H9 (cell line): ENCODE data around the gene SCNN1G. TPM values are rescaled to one million over a fixed set of nuclear protein-coding genes. Genes with fewer than 3 reads are reported as not detected.

ENCODE experiments used
- DNase-seq: peaks from one replicate; pipeline ENCODE4 v3.0.0-alpha.2; 2017
- H2AFZ ChIP-seq: one replicate; pipeline ENCODE4 v1.6.1; 2013; ENCODE audit warnings: mild to moderate bottlenecking, low read length, control low read depth, moderate library complexity
- H2AK5ac ChIP-seq: 2 replicates; pipeline ENCODE4 v1.6.1; 2013; ENCODE audit warnings: low read length, control low read depth, mixed read lengths; ENCODE audit not compliant: insufficient read length
- H2BK120ac ChIP-seq: one replicate; pipeline ENCODE4 v1.6.1; 2013; ENCODE audit warnings: low read depth, mild to moderate bottlenecking, low read length, control low read depth, inconsistent platforms; ENCODE audit not compliant: poor library complexity, severe bottlenecking
- H2BK12ac ChIP-seq: 2 replicates; pipeline ENCODE4 v1.6.1; 2013; ENCODE audit warnings: low read length, control low read depth, mixed read lengths, low read depth; ENCODE audit not compliant: insufficient read length
- H2BK15ac ChIP-seq: 2 replicates; pipeline ENCODE4 v1.6.1; 2013; ENCODE audit warnings: low read depth, low read length, control low read depth
- H2BK20ac ChIP-seq: one replicate; pipeline ENCODE4 v1.6.1; 2013; ENCODE audit warnings: low read depth, mild to moderate bottlenecking, low read length, control low read depth, inconsistent platforms; ENCODE audit not compliant: poor library complexity, severe bottlenecking
- H2BK5ac ChIP-seq: 2 replicates; pipeline ENCODE4 v1.6.1; 2013; ENCODE audit warnings: low read length, control low read depth, mixed read lengths; ENCODE audit not compliant: insufficient read length
- H3K14ac ChIP-seq: 2 replicates; pipeline ENCODE4 v1.6.1; 2013; ENCODE audit warnings: low read length, control low read depth; ENCODE audit not compliant: insufficient read depth
- H3K18ac ChIP-seq: 2 replicates; pipeline ENCODE4 v1.6.1; 2013; ENCODE audit warnings: low read depth, mild to moderate bottlenecking, mixed read lengths, low read length, control low read depth; ENCODE audit not compliant: insufficient read length
- H3K23ac ChIP-seq: 2 replicates; pipeline ENCODE4 v1.6.1; 2013; ENCODE audit warnings: low read length, control low read depth, mixed read lengths, low read depth; ENCODE audit not compliant: insufficient read length
- H3K23me2 ChIP-seq: 2 replicates; pipeline ENCODE4 v1.6.1; 2013; ENCODE audit warnings: low read depth, mild to moderate bottlenecking, mixed read lengths, low read length, control low read depth; ENCODE audit not compliant: insufficient read length, poor library complexity, severe bottlenecking
- H3K27ac ChIP-seq: 2 replicates; pipeline ENCODE4 v1.5.1; 2013; ENCODE audit warnings: low read length, control low read depth, mixed read lengths, low read depth; ENCODE audit not compliant: insufficient read length
- H3K27me3 ChIP-seq: 2 replicates; pipeline ENCODE4 v1.6.1; 2013; ENCODE audit warnings: low read length, control low read depth, inconsistent platforms; ENCODE audit not compliant: insufficient read depth
- H3K4ac ChIP-seq: 2 replicates; pipeline ENCODE4 v1.6.1; 2013; ENCODE audit warnings: low read depth, mild to moderate bottlenecking, control low read depth, inconsistent platforms, low read length, moderate library complexity
- H3K4me1 ChIP-seq: 2 replicates; pipeline ENCODE4 v1.6.1; 2013; ENCODE audit warnings: low read length, control low read depth, inconsistent platforms; ENCODE audit not compliant: insufficient read depth
- H3K4me2 ChIP-seq: 2 replicates; pipeline ENCODE4 v1.6.1; 2013; ENCODE audit warnings: low read length, control low read depth, mixed read lengths; ENCODE audit not compliant: insufficient read length, insufficient read depth
- H3K56ac ChIP-seq: 2 replicates; pipeline ENCODE4 v1.6.1; 2013; ENCODE audit warnings: low read depth, mild to moderate bottlenecking, mixed read lengths, low read length, control low read depth; ENCODE audit not compliant: insufficient read length
- H3K79me1 ChIP-seq: 2 replicates; pipeline ENCODE4 v1.6.1; 2013; ENCODE audit warnings: low read depth, mild to moderate bottlenecking, moderate library complexity, low read length, control low read depth, inconsistent platforms; ENCODE audit not compliant: insufficient read depth, poor library complexity, severe bottlenecking
- H3K79me2 ChIP-seq: 2 replicates; pipeline ENCODE4 v1.6.1; 2013; ENCODE audit warnings: low read length, control low read depth, inconsistent platforms; ENCODE audit not compliant: insufficient read depth
- H3K9ac ChIP-seq: 2 replicates; pipeline ENCODE4 v1.6.1; 2013; ENCODE audit warnings: low read length, control low read depth, mixed read lengths; ENCODE audit not compliant: insufficient read length; ENCODE audit errors: extremely low read depth
- H3K9me3 ChIP-seq: one replicate; pipeline ENCODE4 v1.6.1; 2013; ENCODE audit warnings: low read depth, low read length, inconsistent platforms; ENCODE audit not compliant: control insufficient read depth
- H3T11ph ChIP-seq: one replicate; pipeline ENCODE4 v1.6.1; 2013; ENCODE audit warnings: mild to moderate bottlenecking, low read length, control low read depth, inconsistent platforms
- H4K20me1 ChIP-seq: one replicate; pipeline ENCODE4 v1.6.1; 2013; ENCODE audit not compliant: control insufficient read depth, insufficient read length, insufficient read depth
- H4K5ac ChIP-seq: 2 replicates; pipeline ENCODE4 v1.6.1; 2013; ENCODE audit warnings: low read depth, mild to moderate bottlenecking, mixed read lengths, low read length, control low read depth; ENCODE audit not compliant: insufficient read length
- H4K8ac ChIP-seq: replicated peaks from 2 replicates; pipeline ENCODE4 v1.6.1; 2013; ENCODE audit warnings: low read length, control low read depth, mixed read lengths, low read depth; ENCODE audit not compliant: insufficient read length
- H4K91ac ChIP-seq: 2 replicates; pipeline ENCODE4 v1.6.1; 2013; ENCODE audit warnings: low read depth, mild to moderate bottlenecking, moderate library complexity, mixed read lengths, low read length, control low read depth; ENCODE audit not compliant: insufficient read length
- H3K27ac Mint-ChIP-seq, 3 experiments: 2 replicates in 2 of 3; 3 replicates in 1 of 3; pipeline ENCODE4 v1.8.0; 2020 to 2021; ENCODE audit warnings: mixed read lengths in 3 of 3, mild to moderate bottlenecking in 1 of 3, moderate library complexity in 1 of 3
- H3K27me3 Mint-ChIP-seq: 2 replicates; pipeline ENCODE4 v1.8.0; 2021; ENCODE audit warnings: low read depth, mild to moderate bottlenecking, moderate library complexity, mixed read lengths
- H3K36me3 Mint-ChIP-seq, 3 experiments: 2 replicates in 2 of 3; 3 replicates in 1 of 3; pipeline ENCODE4 v1.8.0; 2020 to 2021; ENCODE audit warnings: low read depth in 3 of 3, mixed read lengths in 3 of 3; ENCODE audit not compliant: insufficient read depth in 1 of 3
- H3K4me1 Mint-ChIP-seq, 2 experiments: 2 replicates each; pipeline ENCODE4 v1.8.0; 2020; ENCODE audit warnings: mixed read lengths in 2 of 2
- H3K4me3 Mint-ChIP-seq, 2 experiments: 2 replicates in 1 of 2; 3 replicates in 1 of 2; pipeline ENCODE4 v1.8.0; 2020 to 2021; ENCODE audit warnings: mild to moderate bottlenecking in 2 of 2, mixed read lengths in 2 of 2, moderate library complexity in 1 of 2
- H3K9me3 Mint-ChIP-seq, 2 experiments: 2 replicates in 1 of 2; 3 replicates in 1 of 2; pipeline ENCODE4 v1.8.0; 2020; ENCODE audit warnings: mild to moderate bottlenecking in 2 of 2, mixed read lengths in 2 of 2, moderate library complexity in 1 of 2
- CTCF ChIP-seq: fragments of 200-600 bp; sonication (generic); conservative IDR thresholded peaks from 3 replicates; pipeline ENCODE4 v1.8.0; 2021; ENCODE audit warnings: antibody characterized with exemption, mild to moderate bottlenecking
- WGBS: extraction: QIAGEN DNeasy Blood & Tissue Kit; methylation state at CpG from one replicate; pipeline ENCODE4 v1.1.7; 2013; ENCODE audit warnings: missing lambda C conversion rate, low lambda C conversion rate, mixed read lengths; ENCODE audit not compliant: insufficient read length; ENCODE audit errors: extremely low coverage; 5-methylcytosine and 5-hydroxymethylcytosine counted together
- total RNA-seq: library from RNA; stranded (reverse); gene quantifications from 2 replicates; pipeline ENCODE4 v1.2.1, GENCODE V29; 2021

The SCNN1G gene
- total RNA-seq, 1 experiment from 2014 or later: 0.74 TPM

- H3K23me2 ChIP-seq: no peaks in the 10 kb centered on the region
- no peak overlapping the region; a peak in 1 of 7 replicates for H3K27ac Mint-ChIP-seq
- H3K9me3 ChIP-seq: no peaks in the 10 kb centered on the region
- H2AK5ac ChIP-seq: no peak overlapping the region
- H4K8ac ChIP-seq: no peak overlapping the region
- no peaks in the 10 kb centered on the region for H3K79me2 ChIP-seq
- H3K56ac ChIP-seq: no peak overlapping the region
- H3K4ac ChIP-seq: no peak overlapping the region
- TF ChIP-seq CTCF: no peak
- no peaks in the 10 kb centered on the region for H3K79me1 ChIP-seq
- no peak overlapping the region for H4K5ac ChIP-seq
- no CpG with 5 or more reads among the region's 1 CpG for WGBS
- H2BK20ac ChIP-seq: no peak overlapping the region
- H3K18ac ChIP-seq: no peak overlapping the region
- no peak overlapping the region for H2BK12ac ChIP-seq
- H2BK5ac ChIP-seq: no peak overlapping the region
- no peak overlapping the region for H3K23ac ChIP-seq
- peaks cover 3 to 12% (median 6%) of the 10 kb centered on the region in 3 experiments for H3K36me3 Mint-ChIP-seq
- no peak overlapping the region for H3K4me3 Mint-ChIP-seq
- no peak overlapping the region for H3K9ac ChIP-seq
- H3K4me1 Mint-ChIP-seq: peaks cover 9 to 13% of the 10 kb centered on the region in 2 experiments
- H4K20me1 ChIP-seq: no peaks in the 10 kb centered on the region
- H3T11ph ChIP-seq: no peak overlapping the region
- H3K27ac ChIP-seq: no peak overlapping the region
- H2BK15ac ChIP-seq: no peak overlapping the region
- no peak for DNase-seq
- H3K4me2 ChIP-seq: no peak overlapping the region
- peaks cover 5% of the 10 kb centered on the region; the same call in 1 of the 2 replicates for H3K27me3 Mint-ChIP-seq
- H3K14ac ChIP-seq: no peak overlapping the region
- no peaks in the 10 kb centered on the region for H3K27me3 ChIP-seq
- peak overlapping the region; percentile 52 for H2AFZ ChIP-seq
- no peak overlapping the region for H2BK120ac ChIP-seq
- peaks cover 13 to 14% of the 10 kb centered on the region in 2 experiments for H3K9me3 Mint-ChIP-seq
- H3K4me1 ChIP-seq: no peaks in the 10 kb centered on the region
- H4K91ac ChIP-seq: no peak overlapping the region
Observed at GRCh38 chr16:23156946-23157460, 25.5 kb upstream of the SCNN1G start.
